A549 (cell line): ENCODE data around the gene TROAP. TPM values are rescaled to one million over a fixed set of nuclear protein-coding genes. Genes with fewer than 3 reads are reported as not detected.
A peak's percentile ranks its signal among the peaks of the same experiment; 100 is the strongest.

Source experiments
- ATAC-seq, 2 experiments: fragments of 200-7000 bp in 1 of 2; fragments of >200 bp in 1 of 2; cut with Nextera tagmentation in 1 of 2; cut with Tn5 transposase in 1 of 2; 3 replicates each; pipeline versions ENCODE4 v1.8.0 to v1.9.1; 2018 to 2020; ENCODE audit warnings: mild to moderate bottlenecking in 1 of 2, moderate library complexity in 1 of 2
- CTCF ChIA-PET: fragments of 300-600 bp; sonication (Branson Sonifier 250); formaldehyde crosslinking; extraction: SDS; loops from one replicate; lab custom pipeline; 2021; ENCODE audit warnings: antibody characterized with exemption, inconsistent platforms; lab: Yijun Ruan, JAX
- POLR2A ChIA-PET: fragments of 350-600 bp; formaldehyde crosslinking; extraction: SDS; loops from one replicate; lab custom pipeline; 2021; ENCODE audit warnings: antibody characterized with exemption, inconsistent platforms; lab: Yijun Ruan, JAX
- DNase-seq, 2 experiments: peaks; one replicate each; pipeline versions ENCODE4 v3.0.0 to v3.0.0-alpha.2; 2011 to 2016; ENCODE audit warnings: low read depth in 1 of 2, low spot score in 1 of 2
- FAIRE-seq: peaks from 2 replicates; lab custom pipeline; 2011; peaks lifted over from hg19 to GRCh38; lab: Jason Lieb, UNC
- H3K27ac ChIP-seq, 2 experiments: fragments of >200 bp; sonication (Bioruptor Twin); formaldehyde crosslinking; 3 replicates each; pipeline ENCODE4 v1.5.1; 2016 to 2017
- H3K4me1 ChIP-seq: fragments of >200 bp; sonication (Bioruptor Twin); formaldehyde crosslinking; 3 replicates; pipeline ENCODE4 v1.6.1; 2016
- H3K4me2 ChIP-seq: fragments of >200 bp; sonication (Bioruptor Twin); formaldehyde crosslinking; 3 replicates; pipeline ENCODE4 v1.6.1; 2016
- H3K4me3 ChIP-seq: fragments of >200 bp; sonication (Bioruptor Twin); formaldehyde crosslinking; 3 replicates; pipeline ENCODE4 v1.5.1; 2016
- H3K9me3 ChIP-seq: fragments of >200 bp; sonication (Bioruptor Twin); formaldehyde crosslinking; 3 replicates; pipeline ENCODE4 v1.6.1; 2016
- CBX2 ChIP-seq: fragments of 200-600 bp; sonication (generic); IDR thresholded peaks from 2 replicates; pipeline ENCODE4 v1.6.1; 2016; ENCODE audit warnings: low read depth, mild to moderate bottlenecking, borderline replicate concordance
- CHD2 ChIP-seq: fragments of 150-350 bp; IDR thresholded peaks from 2 replicates; pipeline ENCODE4 v1.6.1; 2014; ENCODE audit warnings: low read length; ENCODE audit not compliant: partially characterized antibody
- EHMT2 ChIP-seq: fragments of 200-600 bp; sonication (generic); IDR thresholded peaks from 2 replicates; pipeline ENCODE4 v1.6.1; 2016; ENCODE audit warnings: antibody characterized with exemption, low read depth, mild to moderate bottlenecking, moderate library complexity
- FOSB ChIP-seq: fragments of 250-450 bp; sonication (Bioruptor Pico); IDR thresholded peaks from 2 replicates; pipeline ENCODE4 v1.5.0; 2020; ENCODE audit warnings: mild to moderate bottlenecking, moderate library complexity
- HEYL ChIP-seq: fragments of 250-450 bp; sonication (Bioruptor Pico); IDR thresholded peaks from 2 replicates; pipeline ENCODE4 v1.8.0; 2021; ENCODE audit warnings: mild to moderate bottlenecking, moderate library complexity
- HOXA7 ChIP-seq: fragments of 250-450 bp; sonication (Bioruptor Pico); IDR thresholded peaks from 2 replicates; pipeline ENCODE4 v1.5.0; 2020; ENCODE audit warnings: mild to moderate bottlenecking, moderate library complexity
- JUN ChIP-seq, 2 experiments: fragments of >200 bp; sonication (Bioruptor Twin); formaldehyde crosslinking; IDR thresholded peaks; 2 replicates in 1 of 2; 3 replicates in 1 of 2; pipeline ENCODE4 v1.6.1; 2016 to 2017
- KDM5A ChIP-seq: fragments of 200-600 bp; sonication (generic); IDR thresholded peaks from 2 replicates; pipeline ENCODE4 v1.6.1; 2016; ENCODE audit warnings: antibody characterized with exemption, mild to moderate bottlenecking
- MAZ ChIP-seq: fragments of 150-350 bp; IDR thresholded peaks from 2 replicates; pipeline ENCODE4 v1.6.1; 2014; ENCODE audit warnings: antibody characterized with exemption, low read depth, low read length, borderline replicate concordance
- RAD21 ChIP-seq, 2 experiments: fragments of >200 bp in 1 of 2; sonication (Bioruptor Twin) in 1 of 2; formaldehyde crosslinking in 1 of 2; IDR thresholded peaks in 1 of 2; conservative IDR thresholded peaks in 1 of 2; 2 replicates in 1 of 2; 3 replicates in 1 of 2; pipeline ENCODE4 v1.6.1; 2012 to 2018; ENCODE audit warnings: inconsistent platforms in 1 of 2
- RARB ChIP-seq: fragments of 250-450 bp; sonication (Bioruptor Pico); IDR thresholded peaks from 2 replicates; pipeline ENCODE4 v1.8.0; 2021; ENCODE audit warnings: mild to moderate bottlenecking, moderate library complexity
- RNF2 ChIP-seq: fragments of 200-600 bp; sonication (generic); IDR thresholded peaks from 2 replicates; pipeline ENCODE4 v1.6.1; 2016; ENCODE audit warnings: low read depth, mild to moderate bottlenecking, antibody characterized with exemption, moderate library complexity, borderline replicate concordance
- SREBF2 ChIP-seq: fragments of 450-650 bp; IDR thresholded peaks from 2 replicates; pipeline ENCODE4 v1.6.1; 2014; ENCODE audit warnings: mild to moderate bottlenecking, moderate library complexity
- TFCP2L1 ChIP-seq: fragments of 250-450 bp; sonication (Bioruptor Pico); IDR thresholded peaks from 2 replicates; pipeline ENCODE4 v1.5.0; 2021; ENCODE audit warnings: mild to moderate bottlenecking
- TP53 ChIP-seq: fragments of 250-450 bp; sonication (Bioruptor Pico); IDR thresholded peaks from 2 replicates; pipeline ENCODE4 v1.5.0; 2021; ENCODE audit warnings: mild to moderate bottlenecking, moderate library complexity
- WGBS: methylation state at CpG from one replicate; pipeline ENCODE4 v1.1.6; 2017; ENCODE audit errors: missing lambda C conversion rate; 5-methylcytosine and 5-hydroxymethylcytosine counted together
- polyA plus RNA-seq, 4 experiments: library from polyadenylated mRNA; depleted of rRNA in 3 of 4; stranded (reverse); fragments of >200 nt; fragmentation: RNase III in 1 of 4; extraction: RNeasy Plus Mini Kit Qiagen cat#74134 plus additional on column Dnase treatment in 1 of 4; gene quantifications; 2 replicates in 3 of 4; 3 replicates in 1 of 4; pipeline ENCODE4 v1.2.3, GENCODE V29; 2011 to 2017
- TF ChIP-seq, protein P1 (sequence below): fragments of 450-650 bp; IDR thresholded peaks from 2 replicates; pipeline ENCODE4 v1.6.1; 2014; ENCODE audit warnings: antibody characterized with exemption
- TF ChIP-seq, protein P2 (sequence below): fragments of 150-350 bp; IDR thresholded peaks from 2 replicates; pipeline ENCODE4 v1.6.1; 2014; ENCODE audit warnings: low read depth, mild to moderate bottlenecking, low read length
- TF ChIP-seq, protein P3 (sequence below): fragments of >200 bp; sonication (Bioruptor Twin); formaldehyde crosslinking; IDR thresholded peaks from 3 replicates; pipeline ENCODE4 v1.5.1; 2016
- TF ChIP-seq, protein P4 (sequence below): IDR thresholded peaks from 2 replicates; pipeline ENCODE4 v1.6.1; 2012
- TF ChIP-seq, protein P5 (sequence below): fragments of 250-450 bp; sonication (Bioruptor Pico); IDR thresholded peaks from 2 replicates; pipeline ENCODE4 v1.5.0; 2020; ENCODE audit warnings: low read depth, mild to moderate bottlenecking, moderate library complexity
- TF ChIP-seq, protein P6 (sequence below): fragments of >200 bp; sonication (Bioruptor Twin); formaldehyde crosslinking; IDR thresholded peaks from 2 replicates; pipeline ENCODE4 v1.6.1; 2016

Gene TROAP
- polyA plus RNA-seq, 2 of the 4 experiments (the other 2 are of a cell fraction): 50.0 to 55.5 TPM

DNA sequence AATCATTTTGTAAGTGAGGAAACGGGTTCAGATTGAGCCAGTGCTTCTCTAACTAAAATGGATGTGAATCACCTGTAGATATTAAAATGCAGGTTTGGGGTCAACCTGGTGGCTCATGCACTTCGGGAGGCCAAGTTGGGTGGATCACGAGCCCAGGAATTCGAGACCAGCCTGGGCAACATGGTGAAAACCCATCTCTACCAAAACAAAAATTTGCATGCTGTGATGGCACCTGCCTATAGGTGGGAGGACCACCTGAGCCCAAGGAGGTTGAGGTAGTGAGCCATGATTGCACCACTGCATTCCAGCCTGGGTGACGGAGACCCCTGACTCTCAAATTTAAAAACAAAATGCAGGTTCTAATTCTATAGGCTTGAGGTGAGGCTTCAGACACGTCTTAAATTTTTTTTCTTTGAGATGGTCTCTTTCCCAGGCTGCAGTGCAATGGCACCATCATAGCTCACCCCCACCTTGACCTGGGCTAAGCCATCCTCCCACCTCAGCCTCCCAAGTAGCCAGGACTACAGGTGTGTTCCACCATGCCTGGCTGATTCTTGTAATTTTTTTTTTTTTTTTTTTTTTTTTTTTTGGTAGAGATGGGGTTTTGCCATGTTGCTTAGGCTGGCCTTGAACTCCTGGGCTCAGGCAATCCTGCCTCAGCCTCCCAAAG, 49.2 kb upstream of the TROAP start (continued):
- TF ChIP-seq SREBF2: no peak
- TF ChIP-seq HEYL: no peak
- TF ChIP-seq KDM5A: no peak
- TF ChIP-seq, protein P1, sequence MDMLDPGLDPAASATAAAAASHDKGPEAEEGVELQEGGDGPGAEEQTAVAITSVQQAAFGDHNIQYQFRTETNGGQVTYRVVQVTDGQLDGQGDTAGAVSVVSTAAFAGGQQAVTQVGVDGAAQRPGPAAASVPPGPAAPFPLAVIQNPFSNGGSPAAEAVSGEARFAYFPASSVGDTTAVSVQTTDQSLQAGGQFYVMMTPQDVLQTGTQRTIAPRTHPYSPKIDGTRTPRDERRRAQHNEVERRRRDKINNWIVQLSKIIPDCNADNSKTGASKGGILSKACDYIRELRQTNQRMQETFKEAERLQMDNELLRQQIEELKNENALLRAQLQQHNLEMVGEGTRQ: no peak
- TF ChIP-seq EHMT2: no peak
- peak; percentile 96 for TF ChIP-seq FOSB (CRISPR knock-in tag)
- TF ChIP-seq, protein P2, sequence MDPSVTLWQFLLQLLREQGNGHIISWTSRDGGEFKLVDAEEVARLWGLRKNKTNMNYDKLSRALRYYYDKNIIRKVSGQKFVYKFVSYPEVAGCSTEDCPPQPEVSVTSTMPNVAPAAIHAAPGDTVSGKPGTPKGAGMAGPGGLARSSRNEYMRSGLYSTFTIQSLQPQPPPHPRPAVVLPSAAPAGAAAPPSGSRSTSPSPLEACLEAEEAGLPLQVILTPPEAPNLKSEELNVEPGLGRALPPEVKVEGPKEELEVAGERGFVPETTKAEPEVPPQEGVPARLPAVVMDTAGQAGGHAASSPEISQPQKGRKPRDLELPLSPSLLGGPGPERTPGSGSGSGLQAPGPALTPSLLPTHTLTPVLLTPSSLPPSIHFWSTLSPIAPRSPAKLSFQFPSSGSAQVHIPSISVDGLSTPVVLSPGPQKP: no peak
- no peak for TF ChIP-seq RAD21 (conservative IDR thresholded peaks at IDR 0.05 in 1 of 2, IDR thresholded peaks at IDR 0.05 in 1 of 2)
- no peak for TF ChIP-seq CBX2
- no peak for TF ChIP-seq MAZ
- TF ChIP-seq RNF2: no peak
- TF ChIP-seq, protein P3, sequence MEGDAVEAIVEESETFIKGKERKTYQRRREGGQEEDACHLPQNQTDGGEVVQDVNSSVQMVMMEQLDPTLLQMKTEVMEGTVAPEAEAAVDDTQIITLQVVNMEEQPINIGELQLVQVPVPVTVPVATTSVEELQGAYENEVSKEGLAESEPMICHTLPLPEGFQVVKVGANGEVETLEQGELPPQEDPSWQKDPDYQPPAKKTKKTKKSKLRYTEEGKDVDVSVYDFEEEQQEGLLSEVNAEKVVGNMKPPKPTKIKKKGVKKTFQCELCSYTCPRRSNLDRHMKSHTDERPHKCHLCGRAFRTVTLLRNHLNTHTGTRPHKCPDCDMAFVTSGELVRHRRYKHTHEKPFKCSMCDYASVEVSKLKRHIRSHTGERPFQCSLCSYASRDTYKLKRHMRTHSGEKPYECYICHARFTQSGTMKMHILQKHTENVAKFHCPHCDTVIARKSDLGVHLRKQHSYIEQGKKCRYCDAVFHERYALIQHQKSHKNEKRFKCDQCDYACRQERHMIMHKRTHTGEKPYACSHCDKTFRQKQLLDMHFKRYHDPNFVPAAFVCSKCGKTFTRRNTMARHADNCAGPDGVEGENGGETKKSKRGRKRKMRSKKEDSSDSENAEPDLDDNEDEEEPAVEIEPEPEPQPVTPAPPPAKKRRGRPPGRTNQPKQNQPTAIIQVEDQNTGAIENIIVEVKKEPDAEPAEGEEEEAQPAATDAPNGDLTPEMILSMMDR: no peak
- TF ChIP-seq TFCP2L1: peak; percentile 51
- TF ChIP-seq, protein P4, sequence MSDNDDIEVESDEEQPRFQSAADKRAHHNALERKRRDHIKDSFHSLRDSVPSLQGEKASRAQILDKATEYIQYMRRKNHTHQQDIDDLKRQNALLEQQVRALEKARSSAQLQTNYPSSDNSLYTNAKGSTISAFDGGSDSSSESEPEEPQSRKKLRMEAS: no peak
- TF ChIP-seq, protein P5, sequence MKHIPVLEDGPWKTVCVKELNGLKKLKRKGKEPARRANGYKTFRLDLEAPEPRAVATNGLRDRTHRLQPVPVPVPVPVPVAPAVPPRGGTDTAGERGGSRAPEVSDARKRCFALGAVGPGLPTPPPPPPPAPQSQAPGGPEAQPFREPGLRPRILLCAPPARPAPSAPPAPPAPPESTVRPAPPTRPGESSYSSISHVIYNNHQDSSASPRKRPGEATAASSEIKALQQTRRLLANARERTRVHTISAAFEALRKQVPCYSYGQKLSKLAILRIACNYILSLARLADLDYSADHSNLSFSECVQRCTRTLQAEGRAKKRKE (CRISPR knock-in tag): peak; percentile 7; the same call in 1 of the 2 replicates
- TF ChIP-seq, protein P6, sequence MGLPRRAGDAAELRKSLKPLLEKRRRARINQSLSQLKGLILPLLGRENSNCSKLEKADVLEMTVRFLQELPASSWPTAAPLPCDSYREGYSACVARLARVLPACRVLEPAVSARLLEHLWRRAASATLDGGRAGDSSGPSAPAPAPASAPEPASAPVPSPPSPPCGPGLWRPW: no peak
- peak; percentile 91 for TF ChIP-seq TP53 (CRISPR knock-in tag)

DNA sequence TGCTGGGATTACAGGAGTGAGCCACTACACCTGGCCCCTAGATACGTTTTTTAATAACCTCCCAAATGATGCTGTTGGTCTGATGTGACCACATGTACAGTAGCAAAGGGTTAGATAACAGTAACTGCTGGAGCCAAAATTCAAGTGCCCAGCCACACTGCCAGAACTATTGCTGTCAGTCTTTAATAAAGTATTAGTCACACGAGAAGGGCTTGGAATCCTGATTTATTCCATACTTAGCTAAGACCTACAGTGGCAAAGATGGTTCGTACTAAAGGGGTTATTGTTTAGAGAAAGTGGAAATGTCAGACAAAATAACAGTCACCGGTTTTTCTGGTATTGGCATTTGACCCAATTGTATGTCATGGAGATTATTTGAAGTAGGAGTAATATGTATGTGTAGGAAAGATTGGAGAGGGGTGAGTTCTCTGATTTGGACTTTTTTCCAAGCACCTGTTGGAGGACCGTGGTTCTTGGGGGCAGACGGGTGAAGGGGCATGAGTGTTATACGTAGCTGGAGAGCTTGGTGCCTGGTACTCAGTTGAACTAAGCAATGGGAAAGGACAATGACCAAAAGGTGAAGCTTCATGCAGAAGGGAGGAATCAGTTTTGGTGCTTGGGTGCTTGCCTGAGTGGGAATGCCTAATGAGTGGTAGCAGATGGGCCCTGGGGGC, 48.5 kb upstream of the TROAP start:
- no peak for DNase-seq
- Histone ChIP-seq H3K4me1 (peaks cover 16% of the 10 kb centered on the region), H3K27ac (no peak overlapping the region), H3K9me3 (no peaks in the 10 kb centered on the region), H3K4me2 (no peak overlapping the region), H3K4me3 (no peak overlapping the region)
- peak; percentile 4 to 15; a peak in 5 of 6 replicates for ATAC-seq
- WGBS: 72% methylated on average over 7 of the region's 7 CpGs
- POLR2A ChIA-PET: interaction anchor here (0.7 to 1.0 kb wide), 3 partner anchors 9 to 447 kb away, joined by 3 to 9 read pairs (median 9); no protein-coding TSS in a partner anchor
- no peak for FAIRE-seq
- TF ChIP-seq MAZ (no peak), JUN (IDR thresholded peaks at IDR 0.05) (peak in 1 of 2 experiments; percentile 27; a peak in 2 of 5 replicates), HOXA7 (0 out of 2 replicates have a peak, but pooled peaks have one; percentile 73), FOSB (CRISPR knock-in tag) (peak; percentile 92), RARB (CRISPR knock-in tag) (peak; percentile 58; the same call in 1 of the 2 replicates), CHD2 (no peak), TFCP2L1 (peak; percentile 28; the same call in 1 of the 2 replicates)
- TF ChIP-seq, protein P2: no peak
- CTCF ChIA-PET: interaction anchor here (0.6 to 4.9 kb wide), 9 partner anchors 10 to 904 kb away, joined by 3 to 41 read pairs (median 4); no protein-coding TSS in a partner anchor
